Activated naive CD8-positive, alpha-beta T cell treated with anti-CD3 and anti-CD28 coated beads for 36 hours (primary cell): ENCODE measurements around the gene SACM1L. TPM values are rescaled to one million over a fixed set of nuclear protein-coding genes. Genes with fewer than 3 reads are reported as not detected.

ENCODE experiments used
- DNase-seq: peaks from one replicate; pipeline ENCODE4 v3.0.0; 2021
- H3K27ac Mint-ChIP-seq: one replicate; pipeline ENCODE4 v1.8.0; 2022; ENCODE audit warnings: mild to moderate bottlenecking, moderate library complexity, mixed read lengths
- H3K27me3 Mint-ChIP-seq: one replicate; pipeline ENCODE4 v1.8.0; 2022; ENCODE audit warnings: mild to moderate bottlenecking, mixed read lengths
- H3K36me3 Mint-ChIP-seq: one replicate; pipeline ENCODE4 v1.8.0; 2021; ENCODE audit warnings: mild to moderate bottlenecking, mixed read lengths
- H3K4me1 Mint-ChIP-seq: one replicate; pipeline ENCODE4 v1.8.0; 2021; ENCODE audit warnings: mixed read lengths
- H3K4me3 Mint-ChIP-seq: one replicate; pipeline ENCODE4 v1.8.0; 2022; ENCODE audit warnings: mild to moderate bottlenecking, moderate library complexity, mixed read lengths
- H3K9me3 Mint-ChIP-seq: one replicate; pipeline ENCODE4 v1.8.0; 2022; ENCODE audit warnings: mixed read lengths
- total RNA-seq, 2 experiments: library from RNA; stranded (reverse); gene quantifications; one replicate each; pipeline ENCODE4 v1.2.3, GENCODE V29; 2021

Gene SACM1L
- 100 to 1,000 TPM in 1 of 2 experiments, 10 to 100 TPM in 1; 99.3 to 101 TPM for total RNA-seq

- H3K27ac Mint-ChIP-seq: peak within 1 kb of the TSS; percentile 98
- peak within 1 kb of the TSS; percentile 90 for H3K4me3 Mint-ChIP-seq
- H3K9me3 Mint-ChIP-seq: peaks cover 3% of the 10 kb centered on the region
- H3K4me1 Mint-ChIP-seq: peaks cover 48% of the 10 kb centered on the region
- peaks cover 7% of the 10 kb centered on the region for H3K27me3 Mint-ChIP-seq
- DNase-seq: peak; percentile 98
- peaks cover 42% of the 10 kb centered on the region for H3K36me3 Mint-ChIP-seq
Measured at GRCh38 chr3:45688882-45689786, at the start of gene SACM1L. Gene SACM1L (plus strand): TSS chr3:45689396. CDS start chr3:45689466, 70 bp downstream.

GRCh38 chr3:45640091-45640507 lies 49.1 kb upstream of the SACM1L start:
- H3K27me3 Mint-ChIP-seq: no peaks in the 10 kb centered on the region
- no peaks in the 10 kb centered on the region for H3K9me3 Mint-ChIP-seq
- H3K27ac Mint-ChIP-seq: peak overlapping the region; percentile 7
- H3K36me3 Mint-ChIP-seq: peaks cover 11% of the 10 kb centered on the region
- H3K4me3 Mint-ChIP-seq: no peak overlapping the region
- peaks cover 15% of the 10 kb centered on the region for H3K4me1 Mint-ChIP-seq
- no peak for DNase-seq

GRCh38 chr3:45640724-45641361 lies 48.4 kb upstream of the SACM1L start:
- H3K4me3 Mint-ChIP-seq: no peak overlapping the region
- H3K9me3 Mint-ChIP-seq: no peaks in the 10 kb centered on the region
- peaks cover 12% of the 10 kb centered on the region for H3K36me3 Mint-ChIP-seq
- peaks cover 13% of the 10 kb centered on the region for H3K4me1 Mint-ChIP-seq
- no peaks in the 10 kb centered on the region for H3K27me3 Mint-ChIP-seq
- no peak for DNase-seq
- H3K27ac Mint-ChIP-seq: no peak overlapping the region

- no peaks in the 10 kb centered on the region for H3K9me3 Mint-ChIP-seq
- H3K4me1 Mint-ChIP-seq: peaks cover 10% of the 10 kb centered on the region
- no peaks in the 10 kb centered on the region for H3K27me3 Mint-ChIP-seq
- peaks cover 10% of the 10 kb centered on the region for H3K36me3 Mint-ChIP-seq
- no peak overlapping the region for H3K4me3 Mint-ChIP-seq
- DNase-seq: no peak
- no peak overlapping the region for H3K27ac Mint-ChIP-seq
Measured at GRCh38 chr3:45641756-45642155, 47.4 kb upstream of the SACM1L start.

- H3K4me1 Mint-ChIP-seq: peaks cover 10% of the 10 kb centered on the region
- no peak for DNase-seq
- no peak overlapping the region for H3K27ac Mint-ChIP-seq
- H3K27me3 Mint-ChIP-seq: no peaks in the 10 kb centered on the region
- H3K9me3 Mint-ChIP-seq: peaks cover 1% of the 10 kb centered on the region
- peaks cover 10% of the 10 kb centered on the region for H3K36me3 Mint-ChIP-seq
- H3K4me3 Mint-ChIP-seq: no peak overlapping the region
Measured at GRCh38 chr3:45642731-45643152, 46.5 kb upstream of the SACM1L start.

GRCh38 chr3:45644063-45644790 lies 45.0 kb upstream of the SACM1L start:
- Mint-ChIP-seq H3K9me3 (peaks cover 11% of the 10 kb centered on the region), H3K27ac (no peak overlapping the region), H3K4me1 (peaks cover 10% of the 10 kb centered on the region), H3K4me3 (no peak overlapping the region), H3K36me3 (peaks cover 23% of the 10 kb centered on the region), H3K27me3 (no peaks in the 10 kb centered on the region)
- DNase-seq: no peak

- Mint-ChIP-seq H3K36me3 (peaks cover 26% of the 10 kb centered on the region), H3K27me3 (no peaks in the 10 kb centered on the region), H3K27ac (no peak overlapping the region)
Measured at GRCh38 chr3:45644791-45645201, 44.4 kb upstream of the SACM1L start.

GRCh38 chr3:45646051-45646585 lies 43.1 kb upstream of the SACM1L start:
- Mint-ChIP-seq H3K4me3 (no peak overlapping the region), H3K9me3 (peaks cover 18% of the 10 kb centered on the region), H3K4me1 (peaks cover 3% of the 10 kb centered on the region), H3K27ac (no peak overlapping the region), H3K27me3 (no peaks in the 10 kb centered on the region), H3K36me3 (peaks cover 35% of the 10 kb centered on the region)
- DNase-seq: no peak

More at GRCh38 chr3:45644791-45645201, 44.4 kb upstream of the SACM1L start:
- DNase-seq: no peak
- Mint-ChIP-seq H3K4me3 (no peak overlapping the region), H3K9me3 (peaks cover 12% of the 10 kb centered on the region), H3K4me1 (peaks cover 8% of the 10 kb centered on the region)

GRCh38 chr3:45647148-45647619 lies 42.0 kb upstream of the SACM1L start:
- no peak for DNase-seq
- H3K27me3 Mint-ChIP-seq: no peaks in the 10 kb centered on the region
- H3K36me3 Mint-ChIP-seq: peaks cover 34% of the 10 kb centered on the region
- peaks cover 5% of the 10 kb centered on the region for H3K4me1 Mint-ChIP-seq
- no peak overlapping the region for H3K4me3 Mint-ChIP-seq
- peaks cover 18% of the 10 kb centered on the region for H3K9me3 Mint-ChIP-seq
- no peak overlapping the region for H3K27ac Mint-ChIP-seq

- Mint-ChIP-seq H3K4me1 (peaks cover 16% of the 10 kb centered on the region), H3K27me3 (no peaks in the 10 kb centered on the region), H3K9me3 (peaks cover 12% of the 10 kb centered on the region), H3K36me3 (peaks cover 22% of the 10 kb centered on the region), H3K27ac (no peak overlapping the region), H3K4me3 (no peak overlapping the region)
- no peak for DNase-seq
Measured at GRCh38 chr3:45653205-45653604, 36.0 kb upstream of the SACM1L start.

- H3K4me3 Mint-ChIP-seq: no peak overlapping the region
- peaks cover 7% of the 10 kb centered on the region for H3K9me3 Mint-ChIP-seq
- peaks cover 16% of the 10 kb centered on the region for H3K4me1 Mint-ChIP-seq
- H3K36me3 Mint-ChIP-seq: peaks cover 12% of the 10 kb centered on the region
- H3K27ac Mint-ChIP-seq: peak overlapping the region; percentile 68
- DNase-seq: no peak
- H3K27me3 Mint-ChIP-seq: no peaks in the 10 kb centered on the region
Measured at GRCh38 chr3:45654397-45654944, 34.7 kb upstream of the SACM1L start.

GRCh38 chr3:45655906-45656305 lies 33.3 kb upstream of the SACM1L start:
- Mint-ChIP-seq H3K4me3 (no peak overlapping the region), H3K36me3 (peaks cover 2% of the 10 kb centered on the region), H3K27me3 (no peaks in the 10 kb centered on the region), H3K4me1 (peaks cover 20% of the 10 kb centered on the region), H3K27ac (no peak overlapping the region), H3K9me3 (no peaks in the 10 kb centered on the region)
- no peak for DNase-seq

- Mint-ChIP-seq H3K4me3 (no peak overlapping the region), H3K27me3 (no peaks in the 10 kb centered on the region), H3K9me3 (no peaks in the 10 kb centered on the region), H3K27ac (no peak overlapping the region), H3K36me3 (no peaks in the 10 kb centered on the region), H3K4me1 (peaks cover 18% of the 10 kb centered on the region)
- DNase-seq: peak; percentile 80
Measured at GRCh38 chr3:45656575-45657363, 32.4 kb upstream of the SACM1L start.

GRCh38 chr3:45657853-45658252 lies 31.3 kb upstream of the SACM1L start:
- Mint-ChIP-seq H3K27me3 (no peaks in the 10 kb centered on the region), H3K27ac (no peak overlapping the region), H3K4me1 (peaks cover 16% of the 10 kb centered on the region), H3K4me3 (no peak overlapping the region), H3K9me3 (no peaks in the 10 kb centered on the region), H3K36me3 (no peaks in the 10 kb centered on the region)
- DNase-seq: no peak
